GM12891 (cell line): ENCODE results near the gene MGST3.

Source experiments
- PAX5 ChIP-seq: IDR thresholded peaks from 2 replicates; pipeline ENCODE4 v1.6.1; 2011; ENCODE audit warnings: low read length, moderate library complexity, mild to moderate bottlenecking; ENCODE audit not compliant: insufficient read depth, severe bottlenecking
- POLR2A ChIP-seq: IDR thresholded peaks from 2 replicates; pipeline ENCODE4 v1.6.1; 2011; ENCODE audit warnings: low read depth, low read length, control low read depth
- POLR2AphosphoS5 ChIP-seq: IDR thresholded peaks from 2 replicates; pipeline ENCODE4 v1.6.1; 2011; ENCODE audit warnings: low read depth, low read length, control low read depth
- POU2F2 ChIP-seq: IDR thresholded peaks from 2 replicates; pipeline ENCODE4 v1.6.1; 2011; ENCODE audit warnings: low read depth, mild to moderate bottlenecking, control low read depth, low read length, moderate library complexity
- SPI1 ChIP-seq: IDR thresholded peaks from 2 replicates; pipeline ENCODE4 v1.6.1; 2011; ENCODE audit warnings: low read depth, low read length, control low read depth
- TAF1 ChIP-seq: IDR thresholded peaks from 2 replicates; pipeline ENCODE4 v1.6.1; 2011; ENCODE audit warnings: low read depth, low read length, control low read depth

- TF ChIP-seq POLR2AphosphoS5 = no peak
- no peak for TF ChIP-seq POLR2A
- TF ChIP-seq TAF1 = no peak
- no peak for TF ChIP-seq SPI1
- TF ChIP-seq POU2F2 = no peak
- TF ChIP-seq PAX5 = no peak
Measured at GRCh38 chr1:165659581-165659895, 28.5 kb downstream of the MGST3 start.
